Thyroid gland (tissue), 4 donors: ENCODE results near the gene CD96.

Source experiments
- CTCF ChIP-seq, 6 experiments: fragments of 200-600 bp in 3 of 6; fragments of 450-650 bp in 3 of 6; sonication (generic) in 3 of 6; IDR thresholded peaks; one replicate each; pipeline ENCODE4 v1.5.1; 2016 to 2019; ENCODE audit warnings: antibody characterized with exemption in 6 of 6, mild to moderate bottlenecking in 2 of 6, inconsistent platforms in 1 of 6, moderate library complexity in 1 of 6
- POLR2A ChIP-seq, 2 donors: fragments of 450-650 bp; IDR thresholded peaks; one replicate each; pipeline ENCODE4 v1.6.1; 2017; ENCODE audit warnings: antibody characterized with exemption in 2 of 2, mild to moderate bottlenecking in 2 of 2, moderate library complexity in 1 of 2

GRCh38 chr3:111668326-111668725 lies 126.3 kb downstream of the CD96 start:
- TF ChIP-seq POLR2A (IDR thresholded peaks at IDR 0.05) (no peak), CTCF (IDR thresholded peaks at IDR 0.05) (no peak)
